Adrenal gland (tissue), 12 donors: ENCODE measurements around the gene CMIP. TPM values are rescaled to one million over a fixed set of nuclear protein-coding genes. Genes with fewer than 3 reads are reported as not detected.

ENCODE experiments used
- DNase-seq, 7 donors: peaks; one replicate each; pipeline ENCODE4 v3.0.0-alpha.2; 2019 to 2020
- H3K27ac ChIP-seq, 5 donors: fragments of 200-600 bp; sonication (generic) in 4 of 5; 1 replicate in 3 of 5; 2 replicates in 2 of 5; pipeline versions ENCODE4 v1.5.1 to v1.8.0; 2016 to 2020; ENCODE audit warnings: mild to moderate bottlenecking in 1 of 5
- H3K27me3 ChIP-seq: fragments of 200-600 bp; 2 replicates; pipeline ENCODE4 v1.8.0; 2021
- H3K36me3 ChIP-seq, 2 donors: fragments of 200-600 bp; replicated peaks in 1 of 2; 1 replicate in 1 of 2; 2 replicates in 1 of 2; pipeline versions ENCODE4 v1.5.1 to v1.8.0; 2018 to 2022
- H3K4me1 ChIP-seq, 2 donors: fragments of 200-600 bp; replicated peaks in 1 of 2; 1 replicate in 1 of 2; 2 replicates in 1 of 2; pipeline versions ENCODE4 v1.5.1 to v1.8.0; 2018 to 2021
- H3K4me3 ChIP-seq, 4 donors: fragments of 200-600 bp; sonication (generic) in 3 of 4; one replicate each; pipeline ENCODE4 v1.5.1; 2016 to 2018
- H3K9me3 ChIP-seq, 3 donors: fragments of 200-600 bp; sonication (generic) in 1 of 3; replicated peaks in 1 of 3; 1 replicate in 2 of 3; 2 replicates in 1 of 3; pipeline versions ENCODE4 v1.5.1 to v1.8.0; 2016 to 2021
- CTCF ChIP-seq, 6 experiments: fragments of 450-650 bp in 4 of 6; fragments of 200-600 bp in 2 of 6; sonication (generic) in 1 of 6; IDR thresholded peaks; 1 replicate in 5 of 6; 2 replicates in 1 of 6; pipeline versions ENCODE4 v1.5.1 to v1.8.0; 2016 to 2021; ENCODE audit warnings: antibody characterized with exemption in 6 of 6, mild to moderate bottlenecking in 2 of 6, moderate library complexity in 1 of 6
- POLR2A ChIP-seq, 2 donors: fragments of 450-650 bp; IDR thresholded peaks; one replicate each; pipeline ENCODE4 v1.6.1; 2017; ENCODE audit warnings: antibody characterized with exemption in 2 of 2, mild to moderate bottlenecking in 2 of 2, moderate library complexity in 1 of 2
- WGBS, 4 donors: extraction: QIAGEN DNeasy Blood & Tissue Kit in 2 of 4; methylation state at CpG; one replicate each; pipeline versions ENCODE4 v1.1.5 to v1.1.7; 2013 to 2017; 5-methylcytosine and 5-hydroxymethylcytosine counted together
- intact Hi-C, 2 donors: fragments of 100-400 bp; cut with DNase I; formaldehyde crosslinking; loops; one replicate each; pipeline versions ENCODE4 v1.14.1 to v1.15.0; 2022 to 2023
- polyA plus RNA-seq, 3 donors: library from polyadenylated mRNA; stranded (reverse); fragments of 200-250 nt in 2 of 3; fragments of 350-450 nt in 1 of 3; fragmentation: Illumina TruSeq in 1 of 3; extraction: RNeasy Lipid Tissue Mini Kit (QIAGEN cat#74804) in 1 of 3; gene quantifications; one replicate each; pipeline ENCODE4 v1.2.3, GENCODE V29; 2013 to 2014
- total RNA-seq, 9 donors: library from RNA; depleted of rRNA in 4 of 9; stranded (reverse); fragments of >200 nt in 4 of 9; fragments of 120-200 nt in 1 of 9; fragmentation: NEBNext Ultra II Directional in 1 of 9; extraction: Animal tissue kit (Norgen Biotek cat#: 25700) in 1 of 9; gene quantifications; one replicate each; pipeline versions ENCODE4 v1.1.0 to v1.2.4, GENCODE V29; 2013 to 2023
- donor health status: healthy with polysubstance abuse.
- donor health status: Bipolar disorder and iron deficiency.
- donor health status: DM: yes; HTN: yes; CAD: no.
- donor health status: DM: no; HTN: no; CAD: no.
- donor health status: DM: no; HTN: no; CAD: no.
- donor health status: DM: yes; HTN: yes; CAD: no.

The CMIP gene
- total and polyA plus RNA-seq, 12 donors, result 8.1 to 87.9 (median 42.5) TPM

DNA sequence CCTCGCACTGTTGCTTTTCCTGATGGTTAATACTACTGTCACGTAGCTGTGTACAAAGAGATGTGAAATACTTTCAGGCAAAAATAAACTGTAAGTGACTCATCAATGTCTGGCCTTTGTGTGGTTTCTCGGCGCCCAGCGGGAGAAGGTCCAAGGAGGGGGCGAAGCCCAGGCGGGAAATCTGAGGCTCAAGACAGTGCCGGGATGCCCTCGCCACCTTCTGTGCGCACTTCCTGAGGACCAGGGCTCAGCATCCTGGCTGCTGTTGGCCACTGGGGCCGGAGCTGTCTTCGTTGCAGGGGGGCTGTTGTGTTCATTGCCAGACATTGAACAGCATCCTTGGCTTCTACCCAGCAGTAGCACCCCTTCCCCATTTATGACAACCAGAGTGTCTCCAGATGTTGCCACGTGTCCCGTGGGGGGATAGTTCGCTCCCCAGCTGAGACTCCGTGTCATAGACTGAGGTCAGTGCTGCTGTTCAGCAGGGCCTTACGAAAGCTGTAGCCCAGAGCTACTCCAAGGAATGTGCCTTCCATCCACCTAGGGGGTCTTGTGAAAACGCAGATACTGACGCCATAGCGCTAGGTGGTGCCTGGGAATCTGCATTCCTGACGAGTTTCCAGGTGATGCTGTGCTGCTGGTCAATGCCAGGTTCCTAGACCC lies 267.2 kb downstream of the CMIP start:
- peak in 5 of 7 donors; percentile 53 to 81 (median 74) for DNase-seq
- H3K27ac ChIP-seq, result peak overlapping the region in 1 of 5 donors; percentile 14
- no peak overlapping the region for H3K4me3 ChIP-seq
- H3K27me3 ChIP-seq, result no peaks in the 10 kb centered on the region
- 46 to 53% (median 49%) methylated on average over 11 to 21 of the region's 21 CpGs for WGBS, 4 donors
- intact Hi-C loops, result no loop called here
- H3K9me3 ChIP-seq, result no peaks in the 10 kb centered on the region
- TF ChIP-seq CTCF (IDR thresholded peaks at IDR 0.05) (no peak), POLR2A (IDR thresholded peaks at IDR 0.05) (no peak)
- H3K36me3 ChIP-seq, result peaks cover 0 to 23% of the 10 kb centered on the region in 2 donors
- H3K4me1 ChIP-seq, result peaks cover 6 to 19% of the 10 kb centered on the region in 2 donors

- no peak for DNase-seq
- Histone ChIP-seq H3K9me3 (no peaks in the 10 kb centered on the region), H3K36me3 (peaks cover 0 to 14% of the 10 kb centered on the region in 2 donors), H3K27ac (no peak overlapping the region), H3K4me1 (peaks cover 6 to 19% of the 10 kb centered on the region in 2 donors), H3K4me3 (no peak overlapping the region), H3K27me3 (no peaks in the 10 kb centered on the region)
- 78 to 92% (median 82%) methylated on average over 7 of the region's 7 CpGs for WGBS, 4 donors
- intact Hi-C loops, result no loop called here
- TF ChIP-seq CTCF (IDR thresholded peaks at IDR 0.05) (no peak), POLR2A (IDR thresholded peaks at IDR 0.05) (no peak)
Measured at GRCh38 chr16:81712681-81713080, 268.1 kb downstream of the CMIP start.

DNA sequence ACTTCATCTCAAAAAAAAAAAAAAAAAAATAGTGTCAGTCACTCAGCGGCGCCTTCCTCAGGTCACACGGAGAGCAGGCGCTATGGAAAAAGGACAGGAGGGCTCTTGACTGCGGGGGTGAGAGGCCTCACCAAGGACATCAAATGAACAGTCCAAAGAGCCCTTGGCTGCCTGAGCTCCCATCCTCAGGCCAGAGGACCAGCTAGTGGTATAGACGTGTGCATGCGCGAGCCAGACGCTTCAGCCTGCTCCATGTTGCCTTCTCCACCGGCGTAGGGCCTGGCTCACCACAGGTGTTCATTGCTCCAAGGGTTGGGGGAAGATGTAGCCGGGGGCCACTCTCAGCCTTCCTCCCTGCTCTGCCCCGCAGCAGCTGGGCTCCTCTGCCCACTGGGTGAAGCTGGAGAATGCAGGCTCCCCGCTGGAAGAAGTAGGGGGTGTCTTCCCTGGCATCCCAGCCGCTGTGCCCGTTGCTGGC lies 268.7 kb downstream of the CMIP start:
- DNase-seq, result no peak
- no peak overlapping the region for H3K4me3 ChIP-seq
- H3K4me1 ChIP-seq, result peaks cover 5 to 16% of the 10 kb centered on the region in 2 donors
- intact Hi-C loops, result no loop called here
- no peaks in the 10 kb centered on the region for H3K9me3 ChIP-seq
- no peak for TF ChIP-seq POLR2A (IDR thresholded peaks at IDR 0.05)
- no peak for TF ChIP-seq CTCF (IDR thresholded peaks at IDR 0.05)
- H3K27me3 ChIP-seq, result no peaks in the 10 kb centered on the region
- H3K36me3 ChIP-seq, result peaks cover 0 to 8% of the 10 kb centered on the region in 2 donors
- no peak overlapping the region for H3K27ac ChIP-seq
- 83 to 85% (median 83%) methylated on average over 11 to 16 of the region's 16 CpGs for WGBS, 4 donors

GRCh38 chr16:81713796-81714195 lies 269.2 kb downstream of the CMIP start:
- intact Hi-C loops, result no loop called here
- H3K27ac ChIP-seq, result no peak overlapping the region
- DNase-seq, result no peak

More at GRCh38 chr16:81713796-81714195, 269.2 kb downstream of the CMIP start:
- Histone ChIP-seq H3K4me3 (no peak overlapping the region), H3K4me1 (peaks cover 0 to 11% of the 10 kb centered on the region in 2 donors), H3K36me3 (peaks cover 0 to 6% of the 10 kb centered on the region in 2 donors), H3K9me3 (no peaks in the 10 kb centered on the region), H3K27me3 (no peaks in the 10 kb centered on the region)
- TF ChIP-seq CTCF (IDR thresholded peaks at IDR 0.05), result no peak
- no peak for TF ChIP-seq POLR2A (IDR thresholded peaks at IDR 0.05)
- 86 to 90% (median 90%) methylated on average over 10 to 11 of the region's 11 CpGs for WGBS, 4 donors
